Liver (tissue), 9 donors: ENCODE results near the gene PEX6. TPM values are rescaled to one million over a fixed set of nuclear protein-coding genes. Genes with fewer than 3 reads are reported as not detected.

Experiments used
- DNase-seq: peaks from one replicate; pipeline ENCODE4 v3.0.0-alpha.2; 2017; ENCODE audit warnings: low spot score
- H3K27ac ChIP-seq, 2 donors: one replicate each; pipeline ENCODE4 v1.7.0; 2013; ENCODE audit warnings: inconsistent platforms in 2 of 2, low read length in 2 of 2, control low read depth in 1 of 2, low read depth in 1 of 2, mild to moderate bottlenecking in 1 of 2
- H3K27me3 ChIP-seq, 4 donors: one replicate each; pipeline versions ENCODE4 v1.6.1 to v1.7.0; 2013; ENCODE audit warnings: low read length in 3 of 4, inconsistent platforms in 1 of 4, mild to moderate bottlenecking in 1 of 4, moderate library complexity in 1 of 4; ENCODE audit not compliant: control insufficient read depth in 4 of 4, insufficient read depth in 4 of 4
- H3K36me3 ChIP-seq, 4 donors: one replicate each; pipeline versions ENCODE4 v1.6.1 to v1.7.0; 2013; ENCODE audit warnings: low read length in 3 of 4, mild to moderate bottlenecking in 3 of 4, low read depth in 1 of 4, moderate library complexity in 1 of 4; ENCODE audit not compliant: control insufficient read depth in 4 of 4, insufficient read depth in 3 of 4
- H3K4me1 ChIP-seq, 4 donors: one replicate each; pipeline versions ENCODE4 v1.6.1 to v1.7.0; 2013; ENCODE audit warnings: low read length in 3 of 4, mild to moderate bottlenecking in 3 of 4, moderate library complexity in 1 of 4; ENCODE audit not compliant: control insufficient read depth in 4 of 4, insufficient read depth in 4 of 4
- H3K4me3 ChIP-seq, 3 donors: one replicate each; pipeline versions ENCODE4 v1.6.1 to v1.7.0; 2013; ENCODE audit warnings: low read length in 3 of 3, control low read depth in 1 of 3, low read depth in 1 of 3, mild to moderate bottlenecking in 1 of 3
- H3K9ac ChIP-seq, 2 donors: one replicate each; pipeline ENCODE4 v1.7.0; 2013; ENCODE audit warnings: low read length in 2 of 2, mild to moderate bottlenecking in 2 of 2, moderate library complexity in 2 of 2, control low read depth in 1 of 2, low read depth in 1 of 2
- H3K9me3 ChIP-seq, 4 donors: one replicate each; pipeline versions ENCODE4 v1.6.1 to v1.7.0; 2013; ENCODE audit warnings: low read length in 3 of 4; ENCODE audit not compliant: control insufficient read depth in 4 of 4
- EGR1 ChIP-seq, 2 donors: IDR thresholded peaks; 2 replicates each; pipeline ENCODE4 v1.6.1; 2016 to 2018; ENCODE audit warnings: antibody characterized with exemption in 2 of 2, low read depth in 2 of 2
- FOXA1 ChIP-seq: IDR thresholded peaks from 2 replicates; pipeline ENCODE4 v1.6.1; 2016; ENCODE audit warnings: antibody characterized with exemption
- FOXA2 ChIP-seq: IDR thresholded peaks from 2 replicates; pipeline ENCODE4 v1.6.1; 2016; ENCODE audit warnings: antibody characterized with exemption
- GABPA ChIP-seq, 2 donors: IDR thresholded peaks in 1 of 2; conservative IDR thresholded peaks in 1 of 2; 2 replicates each; pipeline ENCODE4 v1.6.1; 2016; ENCODE audit warnings: antibody characterized with exemption in 2 of 2, mild to moderate bottlenecking in 1 of 2, moderate library complexity in 1 of 2
- HNF4A ChIP-seq, 2 donors: conservative IDR thresholded peaks; 2 replicates each; pipeline ENCODE4 v1.6.1; 2016; ENCODE audit warnings: antibody characterized with exemption in 2 of 2, mild to moderate bottlenecking in 2 of 2
- HNF4G ChIP-seq: IDR thresholded peaks from 2 replicates; pipeline ENCODE4 v1.6.1; 2016; ENCODE audit warnings: antibody characterized with exemption
- JUND ChIP-seq, 2 donors: IDR thresholded peaks; 2 replicates each; pipeline ENCODE4 v1.6.1; 2016; ENCODE audit warnings: antibody characterized with exemption in 2 of 2
- RAD21 ChIP-seq, 2 donors: IDR thresholded peaks; 2 replicates each; pipeline ENCODE4 v1.6.1; 2016; ENCODE audit warnings: antibody characterized with exemption in 2 of 2, mild to moderate bottlenecking in 2 of 2
- RXRA ChIP-seq, 2 donors: IDR thresholded peaks; 2 replicates each; pipeline ENCODE4 v1.6.1; 2017 to 2018; ENCODE audit warnings: antibody characterized with exemption in 2 of 2, mild to moderate bottlenecking in 1 of 2
- SP1 ChIP-seq: IDR thresholded peaks from 2 replicates; pipeline ENCODE4 v1.6.1; 2018; ENCODE audit warnings: antibody characterized with exemption, mild to moderate bottlenecking
- TAF1 ChIP-seq: conservative IDR thresholded peaks from 2 replicates; pipeline ENCODE4 v1.6.1; 2016; ENCODE audit warnings: antibody characterized with exemption, mild to moderate bottlenecking
- YY1 ChIP-seq: IDR thresholded peaks from 2 replicates; pipeline ENCODE4 v1.6.1; 2016; ENCODE audit warnings: antibody characterized with exemption, mild to moderate bottlenecking
- WGBS: extraction: QIAGEN DNeasy Blood & Tissue Kit; methylation state at CpG from one replicate; pipeline ENCODE4 v1.1.7; 2013; 5-methylcytosine and 5-hydroxymethylcytosine counted together
- polyA plus RNA-seq, 2 donors: library from polyadenylated mRNA; stranded (reverse) in 1 of 2; unstranded in 1 of 2; fragments of 200-250 nt in 1 of 2; fragments of >200 nt in 1 of 2; fragmentation: Nextera tagmentation in 1 of 2; extraction: Ambion mirVana in 1 of 2; gene quantifications; one replicate each; pipeline versions ENCODE4 v1.2.1 to v1.2.3, GENCODE V29; 2013 to 2015
- total RNA-seq, 2 donors: library from RNA; depleted of rRNA; stranded (reverse); fragments of >200 nt; gene quantifications; one replicate each; pipeline ENCODE4 v1.2.3, GENCODE V29; 2014
- TF ChIP-seq, protein P1 (sequence below): IDR thresholded peaks from 2 replicates; pipeline ENCODE4 v1.6.1; 2016; ENCODE audit warnings: antibody characterized with exemption, mild to moderate bottlenecking
- TF ChIP-seq, protein P2 (sequence below): fragments of 150-350 bp; IDR thresholded peaks from 2 replicates; pipeline ENCODE4 v1.5.1; 2017; ENCODE audit warnings: improper control_type of control experiment, low read depth, low read length; ENCODE audit not compliant: missing input control
- TF ChIP-seq, protein P3 (sequence below): IDR thresholded peaks from 2 replicates; pipeline ENCODE4 v1.6.1; 2016; ENCODE audit warnings: antibody characterized with exemption
- TF ChIP-seq, protein P4 (sequence below): IDR thresholded peaks from 2 replicates; pipeline ENCODE4 v1.6.1; 2016; ENCODE audit warnings: antibody characterized with exemption
- TF ChIP-seq, protein P5 (sequence below): IDR thresholded peaks from 2 replicates; pipeline ENCODE4 v1.6.1; 2016; ENCODE audit warnings: antibody characterized with exemption
- donor health status: healthy.
- donor health status: healthy.
- donor health status: healthy.
- donor health status: healthy.
- donor health status: healthy.

PEX6 gene
- total and polyA plus RNA-seq, 4 donors: 5.4 to 20.7 (median 15.2) TPM

DNA sequence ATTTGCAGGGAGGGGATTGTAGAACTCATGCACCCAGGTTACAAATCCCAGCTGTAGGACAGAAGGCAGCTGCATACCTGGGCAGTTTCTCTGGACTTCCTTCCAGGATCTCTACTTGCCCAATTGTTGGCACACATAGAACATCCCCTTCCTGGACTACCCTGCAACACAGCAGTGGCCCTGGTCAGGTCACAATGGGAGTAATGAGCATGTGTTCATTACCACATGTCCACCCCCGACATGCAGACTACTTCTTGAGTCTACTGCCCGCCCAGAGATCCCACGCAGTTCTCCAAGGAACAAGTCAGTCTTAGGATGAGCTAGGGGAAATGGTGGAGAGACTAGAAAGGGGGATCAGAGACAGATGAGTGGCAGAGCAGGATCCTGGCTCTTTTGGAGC is 5.1 kb downstream of the PEX6 start:
- no peak overlapping the region for H3K27ac ChIP-seq
- H3K36me3 ChIP-seq: peaks cover 0 to 10% (median 2%) of the 10 kb centered on the region in 4 donors
- peaks cover 5 to 22% (median 12%) of the 10 kb centered on the region in 4 donors for H3K4me1 ChIP-seq
- no peaks in the 10 kb centered on the region for H3K27me3 ChIP-seq
- WGBS: 93% methylated on average over 3 of the region's 3 CpGs
- no peaks in the 10 kb centered on the region for H3K9me3 ChIP-seq
- H3K9ac ChIP-seq: no peak overlapping the region
- H3K4me3 ChIP-seq: no peak overlapping the region
- TF ChIP-seq RXRA (IDR thresholded peaks at IDR 0.05) (no peak), TAF1 (no peak), EGR1 (IDR thresholded peaks at IDR 0.05; ENCODE audit: low read depth in 2 of 2) (no peak), FOXA1 (no peak), GABPA (IDR thresholded peaks at IDR 0.05 in 1 of 2, conservative IDR thresholded peaks at IDR 0.05 in 1 of 2) (no peak), FOXA2 (no peak), HNF4G (no peak), JUND (IDR thresholded peaks at IDR 0.05) (no peak), HNF4A (conservative IDR thresholded peaks at IDR 0.05) (no peak), YY1 (no peak), SP1 (no peak), RAD21 (IDR thresholded peaks at IDR 0.05) (no peak)
- TF ChIP-seq, protein P1, sequence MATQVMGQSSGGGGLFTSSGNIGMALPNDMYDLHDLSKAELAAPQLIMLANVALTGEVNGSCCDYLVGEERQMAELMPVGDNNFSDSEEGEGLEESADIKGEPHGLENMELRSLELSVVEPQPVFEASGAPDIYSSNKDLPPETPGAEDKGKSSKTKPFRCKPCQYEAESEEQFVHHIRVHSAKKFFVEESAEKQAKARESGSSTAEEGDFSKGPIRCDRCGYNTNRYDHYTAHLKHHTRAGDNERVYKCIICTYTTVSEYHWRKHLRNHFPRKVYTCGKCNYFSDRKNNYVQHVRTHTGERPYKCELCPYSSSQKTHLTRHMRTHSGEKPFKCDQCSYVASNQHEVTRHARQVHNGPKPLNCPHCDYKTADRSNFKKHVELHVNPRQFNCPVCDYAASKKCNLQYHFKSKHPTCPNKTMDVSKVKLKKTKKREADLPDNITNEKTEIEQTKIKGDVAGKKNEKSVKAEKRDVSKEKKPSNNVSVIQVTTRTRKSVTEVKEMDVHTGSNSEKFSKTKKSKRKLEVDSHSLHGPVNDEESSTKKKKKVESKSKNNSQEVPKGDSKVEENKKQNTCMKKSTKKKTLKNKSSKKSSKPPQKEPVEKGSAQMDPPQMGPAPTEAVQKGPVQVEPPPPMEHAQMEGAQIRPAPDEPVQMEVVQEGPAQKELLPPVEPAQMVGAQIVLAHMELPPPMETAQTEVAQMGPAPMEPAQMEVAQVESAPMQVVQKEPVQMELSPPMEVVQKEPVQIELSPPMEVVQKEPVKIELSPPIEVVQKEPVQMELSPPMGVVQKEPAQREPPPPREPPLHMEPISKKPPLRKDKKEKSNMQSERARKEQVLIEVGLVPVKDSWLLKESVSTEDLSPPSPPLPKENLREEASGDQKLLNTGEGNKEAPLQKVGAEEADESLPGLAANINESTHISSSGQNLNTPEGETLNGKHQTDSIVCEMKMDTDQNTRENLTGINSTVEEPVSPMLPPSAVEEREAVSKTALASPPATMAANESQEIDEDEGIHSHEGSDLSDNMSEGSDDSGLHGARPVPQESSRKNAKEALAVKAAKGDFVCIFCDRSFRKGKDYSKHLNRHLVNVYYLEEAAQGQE: no peak
- TF ChIP-seq, protein P2, sequence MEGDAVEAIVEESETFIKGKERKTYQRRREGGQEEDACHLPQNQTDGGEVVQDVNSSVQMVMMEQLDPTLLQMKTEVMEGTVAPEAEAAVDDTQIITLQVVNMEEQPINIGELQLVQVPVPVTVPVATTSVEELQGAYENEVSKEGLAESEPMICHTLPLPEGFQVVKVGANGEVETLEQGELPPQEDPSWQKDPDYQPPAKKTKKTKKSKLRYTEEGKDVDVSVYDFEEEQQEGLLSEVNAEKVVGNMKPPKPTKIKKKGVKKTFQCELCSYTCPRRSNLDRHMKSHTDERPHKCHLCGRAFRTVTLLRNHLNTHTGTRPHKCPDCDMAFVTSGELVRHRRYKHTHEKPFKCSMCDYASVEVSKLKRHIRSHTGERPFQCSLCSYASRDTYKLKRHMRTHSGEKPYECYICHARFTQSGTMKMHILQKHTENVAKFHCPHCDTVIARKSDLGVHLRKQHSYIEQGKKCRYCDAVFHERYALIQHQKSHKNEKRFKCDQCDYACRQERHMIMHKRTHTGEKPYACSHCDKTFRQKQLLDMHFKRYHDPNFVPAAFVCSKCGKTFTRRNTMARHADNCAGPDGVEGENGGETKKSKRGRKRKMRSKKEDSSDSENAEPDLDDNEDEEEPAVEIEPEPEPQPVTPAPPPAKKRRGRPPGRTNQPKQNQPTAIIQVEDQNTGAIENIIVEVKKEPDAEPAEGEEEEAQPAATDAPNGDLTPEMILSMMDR: no peak
- TF ChIP-seq, protein P3, sequence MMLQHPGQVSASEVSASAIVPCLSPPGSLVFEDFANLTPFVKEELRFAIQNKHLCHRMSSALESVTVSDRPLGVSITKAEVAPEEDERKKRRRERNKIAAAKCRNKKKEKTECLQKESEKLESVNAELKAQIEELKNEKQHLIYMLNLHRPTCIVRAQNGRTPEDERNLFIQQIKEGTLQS: no peak
- TF ChIP-seq, protein P4, sequence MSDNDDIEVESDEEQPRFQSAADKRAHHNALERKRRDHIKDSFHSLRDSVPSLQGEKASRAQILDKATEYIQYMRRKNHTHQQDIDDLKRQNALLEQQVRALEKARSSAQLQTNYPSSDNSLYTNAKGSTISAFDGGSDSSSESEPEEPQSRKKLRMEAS: no peak
- TF ChIP-seq, protein P5, sequence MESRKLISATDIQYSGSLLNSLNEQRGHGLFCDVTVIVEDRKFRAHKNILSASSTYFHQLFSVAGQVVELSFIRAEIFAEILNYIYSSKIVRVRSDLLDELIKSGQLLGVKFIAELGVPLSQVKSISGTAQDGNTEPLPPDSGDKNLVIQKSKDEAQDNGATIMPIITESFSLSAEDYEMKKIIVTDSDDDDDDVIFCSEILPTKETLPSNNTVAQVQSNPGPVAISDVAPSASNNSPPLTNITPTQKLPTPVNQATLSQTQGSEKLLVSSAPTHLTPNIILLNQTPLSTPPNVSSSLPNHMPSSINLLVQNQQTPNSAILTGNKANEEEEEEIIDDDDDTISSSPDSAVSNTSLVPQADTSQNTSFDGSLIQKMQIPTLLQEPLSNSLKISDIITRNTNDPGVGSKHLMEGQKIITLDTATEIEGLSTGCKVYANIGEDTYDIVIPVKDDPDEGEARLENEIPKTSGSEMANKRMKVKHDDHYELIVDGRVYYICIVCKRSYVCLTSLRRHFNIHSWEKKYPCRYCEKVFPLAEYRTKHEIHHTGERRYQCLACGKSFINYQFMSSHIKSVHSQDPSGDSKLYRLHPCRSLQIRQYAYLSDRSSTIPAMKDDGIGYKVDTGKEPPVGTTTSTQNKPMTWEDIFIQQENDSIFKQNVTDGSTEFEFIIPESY: no peak
- no peak for DNase-seq
